HepG2 (cell line): ENCODE data around the gene CBX7. TPM values are rescaled to one million over a fixed set of nuclear protein-coding genes. Genes with fewer than 3 reads are reported as not detected.
"Not testable (repeated sequence)": the region's sequence is repeated elsewhere in the genome, so short reads cannot be mapped to it uniquely, and the experiment has no call there.

ENCODE experiments used
- ATAC-seq: fragments of 200-7000 bp; cut with Tn5 transposase; 3 replicates; pipeline ENCODE4 v1.9.1; 2020; ENCODE audit warnings: mild to moderate bottlenecking, moderate library complexity
- BruUV-seq: library from RNA; stranded (reverse); fragments of 400-500 nt; replicated peaks from 2 replicates; lab custom pipeline; 2021; lab: Mats Ljungman, UMichigan
- CTCF ChIA-PET: fragments of 300-600 bp; formaldehyde crosslinking; extraction: SDS; loops from one replicate; lab custom pipeline; 2021; ENCODE audit warnings: low total read pairs, inconsistent platforms, low intra/inter-chr PET ratio; lab: Yijun Ruan, JAX
- POLR2A ChIA-PET: fragments of 350-600 bp; sonication (Branson Sonifier 250); formaldehyde crosslinking; loops from one replicate; lab custom pipeline; 2020; ENCODE audit warnings: antibody characterized with exemption, inconsistent platforms; lab: Yijun Ruan, JAX
- DNase-seq: peaks from one replicate; pipeline ENCODE4 v3.0.0-alpha.2; 2015; ENCODE audit warnings: low spot score
- FAIRE-seq: peaks from 3 replicates; lab custom pipeline; 2011; peaks lifted over from hg19 to GRCh38; lab: Jason Lieb, UNC
- H2AFZ ChIP-seq: one replicate; pipeline ENCODE4 v1.6.1; 2011; ENCODE audit warnings: low read length, inconsistent platforms
- H3K27ac ChIP-seq: fragments of 300-600 bp; 3 replicates; pipeline ENCODE4 v1.8.0; 2011; ENCODE audit warnings: mixed run types, mild to moderate bottlenecking, mixed read lengths, low read length, inconsistent platforms; ENCODE audit not compliant: insufficient read depth; ENCODE audit errors: extremely low read length
- H3K27me3 ChIP-seq, 2 experiments: fragments of 200-600 bp in 1 of 2; 2 replicates in 1 of 2; 3 replicates in 1 of 2; pipeline versions ENCODE4 v1.6.0 to v1.8.0; 2011; ENCODE audit warnings: low read length in 2 of 2, mild to moderate bottlenecking in 2 of 2, moderate library complexity in 2 of 2, inconsistent platforms in 1 of 2; ENCODE audit not compliant: insufficient read depth in 2 of 2, control insufficient read depth in 1 of 2
- H3K36me3 ChIP-seq, 2 experiments: fragments of 200-600 bp in 1 of 2; replicated peaks in 1 of 2; 2 replicates in 1 of 2; 3 replicates in 1 of 2; pipeline versions ENCODE4 v1.5.1 to v1.8.0; 2011; ENCODE audit warnings: low read length in 2 of 2, inconsistent platforms in 1 of 2; ENCODE audit not compliant: insufficient read depth in 2 of 2, control insufficient read depth in 1 of 2
- H3K4me1 ChIP-seq: 2 replicates; pipeline ENCODE4 v1.5.1; 2012; ENCODE audit warnings: low read length, inconsistent platforms; ENCODE audit not compliant: insufficient read depth
- H3K4me2 ChIP-seq: 2 replicates; pipeline ENCODE4 v1.6.0; 2011; ENCODE audit warnings: low read depth, low read length, inconsistent platforms
- H3K4me3 ChIP-seq, 3 experiments: fragments of 200-600 bp in 1 of 3; sonication (generic), shearing (Covaris generic) in 1 of 3; replicated peaks in 1 of 3; 2 replicates each; pipeline ENCODE4 v1.5.1; 2011 to 2016; ENCODE audit warnings: low read length in 3 of 3, inconsistent platforms in 2 of 3, low read depth in 2 of 3, mild to moderate bottlenecking in 2 of 3, control low read depth in 1 of 3, mixed read lengths in 1 of 3; ENCODE audit not compliant: insufficient read depth in 1 of 3
- H3K79me2 ChIP-seq: one replicate; pipeline ENCODE4 v1.6.1; 2011; ENCODE audit warnings: low read length, inconsistent platforms; ENCODE audit not compliant: insufficient read depth
- H3K9ac ChIP-seq: 2 replicates; pipeline ENCODE4 v1.6.0; 2011; ENCODE audit warnings: mild to moderate bottlenecking, low read depth, low read length, inconsistent platforms; ENCODE audit not compliant: insufficient read depth
- H3K9me3 ChIP-seq: 2 replicates; pipeline ENCODE4 v1.5.1; 2012; ENCODE audit warnings: mild to moderate bottlenecking, low read length
- H4K20me1 ChIP-seq: 2 replicates; pipeline ENCODE4 v1.6.0; 2011; ENCODE audit warnings: inconsistent platforms, mild to moderate bottlenecking, low read length, moderate library complexity; ENCODE audit not compliant: insufficient read depth
- CREB1 ChIP-seq, 2 experiments: fragments of 450-650 bp in 1 of 2; IDR thresholded peaks; 2 replicates each; pipeline ENCODE4 v1.6.1; 2016 to 2017; ENCODE audit warnings: control low read depth in 1 of 2, mild to moderate bottlenecking in 1 of 2, missing compliant biosample characterization in 1 of 2, missing genetic modification characterization in 1 of 2
- NONO ChIP-seq, 2 experiments: fragments of 450-650 bp in 1 of 2; sonication (generic) in 1 of 2; formaldehyde crosslinking in 1 of 2; IDR thresholded peaks in 1 of 2; conservative IDR thresholded peaks in 1 of 2; 2 replicates each; pipeline versions ENCODE4 v1.6.1 to v1.8.0; 2017 to 2022; ENCODE audit warnings: mild to moderate bottlenecking in 1 of 2, missing genetic modification reagents in 1 of 2, moderate library complexity in 1 of 2
- SRSF4 ChIP-seq: fragments of 200-400 bp; formaldehyde crosslinking; IDR thresholded peaks from one replicate; pipeline ENCODE4 v1.6.1; 2018; ENCODE audit warnings: mild to moderate bottlenecking, low read depth, low read length, moderate library complexity; ENCODE audit not compliant: poor library complexity, severe bottlenecking
- ZBTB2 ChIP-seq: sonication (generic); formaldehyde crosslinking; IDR thresholded peaks from 2 replicates; pipeline ENCODE4 v1.8.0; 2022; ENCODE audit warnings: low read depth, missing genetic modification reagents
- ZC3H4 ChIP-seq: sonication (generic); formaldehyde crosslinking; IDR thresholded peaks from 2 replicates; pipeline ENCODE4 v1.4.0; 2020; ENCODE audit warnings: missing genetic modification reagents, borderline replicate concordance
- ZNF317 ChIP-seq: sonication (generic); formaldehyde crosslinking; IDR thresholded peaks from 2 replicates; pipeline ENCODE4 v1.5.0; 2020; ENCODE audit warnings: mild to moderate bottlenecking, missing genetic modification reagents
- WGBS: methylation state at CpG from one replicate; pipeline ENCODE4 v1.1.6; 2017; ENCODE audit warnings: low lambda C conversion rate; 5-methylcytosine and 5-hydroxymethylcytosine counted together
- in situ Hi-C: cut with HindIII; loops from 2 replicates; pipeline ENCODE4 v1.10.0; 2017; ENCODE audit warnings: low pct_unique_long_range_greater_than_20kb; ENCODE audit not compliant: extremely low pct_ligation_motif_present
- intact Hi-C: fragments of 100-400 bp; cut with micrococcal nuclease; formaldehyde crosslinking; loops from one replicate; pipeline ENCODE4 v1.10.0; 2022; ENCODE audit not compliant: unreplicated experiment
- polyA plus RNA-seq, 8 experiments: library from polyadenylated mRNA; depleted of rRNA in 3 of 8; stranded (reverse) in 7 of 8; unstranded in 1 of 8; fragments of >200 nt; fragmentation: Illumina TruSeq in 4 of 8; extraction: Trizol in 4 of 8; gene quantifications; 2 replicates each; pipeline versions ENCODE4 v1.2.1 to v1.2.3, GENCODE V29; 2011 to 2016; ENCODE audit warnings: low read depth in 4 of 8, missing spikeins in 1 of 8, mixed read lengths in 1 of 8; ENCODE audit not compliant: insufficient read depth in 1 of 8
- total RNA-seq, 5 experiments: library from RNA; depleted of rRNA; stranded (reverse); fragments of >200 nt; fragmentation: Illumina TruSeq; extraction: Trizol; gene quantifications; 2 replicates each; pipeline ENCODE4 v1.2.3, GENCODE V29; 2016; ENCODE audit warnings: low read depth in 1 of 5
- TF ChIP-seq, protein P1 (sequence below): sonication (generic); formaldehyde crosslinking; IDR thresholded peaks from 2 replicates; pipeline ENCODE4 v1.4.0; 2020; ENCODE audit warnings: low read depth, mild to moderate bottlenecking, missing genetic modification reagents

CBX7 gene
- total and polyA plus RNA-seq, 2 of the 13 experiments (the other 11 are each of a cell fraction or from before 2014, with no cell fraction given), result 0.35 to 4.9 TPM

- TF ChIP-seq ZC3H4, result no peak
- TF ChIP-seq NONO (IDR thresholded peaks at IDR 0.05), result no peak
- TF ChIP-seq NONO (CRISPR knock-in tag; conservative IDR thresholded peaks at IDR 0.05), result no peak
- TF ChIP-seq ZBTB2 (CRISPR knock-in tag), result no peak
- no peak for TF ChIP-seq SRSF4
Observed at GRCh38 chr22:39169797-39170466, 17.5 kb upstream of the CBX7 start (continued).

DNA sequence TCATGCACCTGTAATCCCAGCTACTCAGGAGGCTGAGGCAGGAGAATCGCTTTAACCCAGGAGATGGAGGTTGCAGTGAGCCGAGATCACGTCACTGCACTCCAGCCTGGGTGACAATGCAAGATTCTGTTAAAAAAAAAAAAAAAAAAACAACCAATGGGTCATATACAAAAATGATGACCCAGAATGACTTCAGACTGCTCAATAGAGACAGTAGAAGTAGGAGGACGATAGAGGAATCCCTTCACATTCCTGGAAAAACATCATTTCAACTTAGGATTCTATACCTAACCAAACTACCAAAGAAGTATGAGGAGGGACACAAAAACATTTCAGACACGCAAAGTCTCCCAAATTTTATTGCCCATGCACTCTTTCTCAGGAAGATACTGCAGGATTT, 14.1 kb upstream of the CBX7 start:
- intact Hi-C loops, result no loop called here
- Histone ChIP-seq H3K9me3 (peaks cover 5% of the 10 kb centered on the region; the same call in 1 of the 2 replicates), H3K36me3 (no peaks in the 10 kb centered on the region), H3K79me2 (no peaks in the 10 kb centered on the region), H3K27ac (no peak overlapping the region), H3K4me1 (peaks cover 9% of the 10 kb centered on the region), H3K27me3 (peaks cover 0 to 2% of the 10 kb centered on the region in 2 experiments; a peak in 1 of 5 replicates), H3K4me2 (no peak overlapping the region), H2AFZ (no peak overlapping the region), H3K9ac (no peak overlapping the region), H4K20me1 (no peaks in the 10 kb centered on the region), H3K4me3 (no peak overlapping the region)
- in situ Hi-C loops, result no loop called here
- FAIRE-seq, result no peak
- no TSS peak for BruUV-seq
- no peak for ATAC-seq
- ChIA-PET POLR2A (no interaction called here), CTCF (no interaction called here)
- peak; percentile 45; the same call in 1 of the 2 replicates for TF ChIP-seq CREB1 (IDR thresholded peaks at IDR 0.05)
- no peak for TF ChIP-seq CREB1 (CRISPR knock-in tag; IDR thresholded peaks at IDR 0.05)
- 0 out of 2 replicates have a peak, but pooled peaks have one; percentile 27 for TF ChIP-seq ZNF317 (CRISPR knock-in tag)
- TF ChIP-seq, protein P1, sequence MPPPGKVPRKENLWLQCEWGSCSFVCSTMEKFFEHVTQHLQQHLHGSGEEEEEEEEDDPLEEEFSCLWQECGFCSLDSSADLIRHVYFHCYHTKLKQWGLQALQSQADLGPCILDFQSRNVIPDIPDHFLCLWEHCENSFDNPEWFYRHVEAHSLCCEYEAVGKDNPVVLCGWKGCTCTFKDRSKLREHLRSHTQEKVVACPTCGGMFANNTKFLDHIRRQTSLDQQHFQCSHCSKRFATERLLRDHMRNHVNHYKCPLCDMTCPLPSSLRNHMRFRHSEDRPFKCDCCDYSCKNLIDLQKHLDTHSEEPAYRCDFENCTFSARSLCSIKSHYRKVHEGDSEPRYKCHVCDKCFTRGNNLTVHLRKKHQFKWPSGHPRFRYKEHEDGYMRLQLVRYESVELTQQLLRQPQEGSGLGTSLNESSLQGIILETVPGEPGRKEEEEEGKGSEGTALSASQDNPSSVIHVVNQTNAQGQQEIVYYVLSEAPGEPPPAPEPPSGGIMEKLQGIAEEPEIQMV (CRISPR knock-in tag), result no peak
- no peak for DNase-seq
- WGBS, result 30% methylated on average over 5 of the region's 5 CpGs

DNA sequence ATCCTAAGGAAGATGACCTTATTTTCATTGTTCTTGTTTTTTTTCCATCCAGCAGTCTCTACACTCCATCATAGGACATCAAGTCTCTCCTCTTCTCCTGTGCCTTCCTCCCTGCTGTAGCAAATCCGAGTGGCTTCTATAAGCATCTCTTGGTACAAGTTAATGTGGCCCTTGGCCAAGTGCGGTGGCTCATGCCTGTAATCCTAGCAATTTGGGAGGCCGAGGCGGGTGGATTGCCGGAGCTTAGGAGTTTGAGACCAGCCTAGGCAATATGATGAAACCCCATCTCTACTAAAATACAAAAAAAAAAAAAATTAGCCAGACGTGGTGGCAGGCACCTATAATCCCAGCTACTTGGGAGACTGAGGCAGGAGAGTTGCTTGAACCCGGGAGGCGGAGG, 3.6 kb upstream of the CBX7 start:
- 21% methylated on average over 8 of the region's 8 CpGs for WGBS
- intact Hi-C loops, FAIRE-seq, H3K9ac ChIP-seq, H3K4me2 ChIP-seq, H3K36me3 ChIP-seq, DNase-seq, H3K79me2 ChIP-seq, CTCF ChIA-PET, H2AFZ ChIP-seq, H3K9me3 ChIP-seq, H3K4me3 ChIP-seq, BruUV-seq, H3K27ac ChIP-seq, H4K20me1 ChIP-seq, ATAC-seq, in situ Hi-C loops, POLR2A ChIA-PET: not testable (repeated sequence)
- Histone ChIP-seq H3K4me1 (peaks cover 19% of the 10 kb centered on the region), H3K27me3 (peaks cover 2 to 43% of the 10 kb centered on the region in 2 experiments; a peak in 4 of 5 replicates)
